Measurements from ENCODE around the gene DHCR7. TPM values are rescaled to one million over a fixed set of nuclear protein-coding genes. Genes with fewer than 3 reads are reported as not detected.

Gene DHCR7
- total and polyA plus RNA-seq, 4 donors = 32.3 to 115 (median 72.4) TPM

DNA sequence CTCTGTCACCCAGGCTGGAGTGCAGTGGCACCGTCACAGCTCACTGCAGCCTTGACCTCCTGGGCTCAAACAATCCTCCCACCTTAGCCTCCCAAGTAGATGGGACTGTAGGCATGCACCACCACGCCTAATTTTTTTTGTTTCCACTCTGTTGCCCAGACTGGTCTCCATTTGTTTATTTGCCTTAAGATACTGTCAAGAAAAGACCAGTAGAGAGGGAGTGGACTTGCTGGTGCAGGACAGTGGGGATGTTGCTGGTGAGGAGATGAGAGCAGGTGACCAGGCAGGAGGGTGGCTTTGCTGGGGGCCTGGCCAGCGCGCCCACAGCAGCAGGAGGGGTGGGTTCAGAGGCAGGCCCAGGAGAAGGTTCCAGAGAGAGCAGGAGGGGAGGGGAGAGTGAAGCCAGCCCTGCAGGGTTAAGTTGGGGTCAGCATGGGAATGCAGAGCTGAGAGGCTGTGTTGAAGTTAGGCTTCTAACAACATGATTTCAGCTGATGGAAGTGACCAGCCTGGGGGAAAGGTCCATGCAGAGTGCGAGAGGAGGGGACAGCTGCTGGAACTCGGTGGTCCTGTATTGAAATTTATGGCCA lies 40.6 kb upstream of the DHCR7 start:
- Histone ChIP-seq H3K4me1 (ENCODE audit: control insufficient read depth, insufficient read depth, low read length) (peaks cover 14% of the 10 kb centered on the region), H3K27ac (ENCODE audit: low read depth, low read length) (no peak overlapping the region), H3K36me3 (ENCODE audit: control insufficient read depth, insufficient read depth, low read length) (peaks cover 72% of the 10 kb centered on the region), H3K9me3 (ENCODE audit: control insufficient read depth, insufficient read depth, low read length) (no peaks in the 10 kb centered on the region), H3K4me3 (ENCODE audit: low read depth, low read length) (no peak overlapping the region), H3K27me3 (ENCODE audit: control insufficient read depth, insufficient read depth, low read length) (no peaks in the 10 kb centered on the region)
- DNase-seq (ENCODE audit: low read depth in 4 of 6, low spot score in 6 of 6) = no peak
- WGBS (ENCODE audit: insufficient coverage) = 83% methylated on average over 5 of the region's 6 CpGs

DNA sequence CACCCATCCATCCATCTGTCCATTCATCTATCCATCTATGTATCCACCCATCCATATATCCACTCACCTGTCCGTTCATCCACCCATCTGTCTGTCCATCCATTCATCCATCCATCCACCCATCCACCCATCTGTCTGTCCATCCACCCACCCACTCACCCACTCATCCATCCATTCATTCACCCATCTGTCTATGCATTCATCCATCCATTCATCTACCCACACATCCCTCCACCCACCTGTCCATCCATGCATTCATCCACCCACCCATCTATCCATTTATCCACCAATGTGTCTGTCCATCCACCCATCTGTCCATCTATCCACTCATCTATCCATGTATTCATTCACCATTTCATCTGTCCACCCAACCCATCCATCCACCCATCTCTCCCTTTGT lies 38.1 kb upstream of the DHCR7 start:
- no peak overlapping the region for H3K4me3 ChIP-seq (ENCODE audit: low read depth, low read length)
- H3K36me3 ChIP-seq (ENCODE audit: control insufficient read depth, insufficient read depth, low read length) = peaks cover 84% of the 10 kb centered on the region
- no peak overlapping the region for H3K27ac ChIP-seq (ENCODE audit: low read depth, low read length)
- H3K27me3 ChIP-seq (ENCODE audit: control insufficient read depth, insufficient read depth, low read length) = no peaks in the 10 kb centered on the region
- WGBS (ENCODE audit: insufficient coverage) = 86% methylated on average over 1 of the region's 1 CpG
- no peak for DNase-seq (ENCODE audit: low read depth in 4 of 6, low spot score in 6 of 6)
- peaks cover 14% of the 10 kb centered on the region for H3K4me1 ChIP-seq (ENCODE audit: control insufficient read depth, insufficient read depth, low read length)
- H3K9me3 ChIP-seq (ENCODE audit: control insufficient read depth, insufficient read depth, low read length) = no peaks in the 10 kb centered on the region

DNA sequence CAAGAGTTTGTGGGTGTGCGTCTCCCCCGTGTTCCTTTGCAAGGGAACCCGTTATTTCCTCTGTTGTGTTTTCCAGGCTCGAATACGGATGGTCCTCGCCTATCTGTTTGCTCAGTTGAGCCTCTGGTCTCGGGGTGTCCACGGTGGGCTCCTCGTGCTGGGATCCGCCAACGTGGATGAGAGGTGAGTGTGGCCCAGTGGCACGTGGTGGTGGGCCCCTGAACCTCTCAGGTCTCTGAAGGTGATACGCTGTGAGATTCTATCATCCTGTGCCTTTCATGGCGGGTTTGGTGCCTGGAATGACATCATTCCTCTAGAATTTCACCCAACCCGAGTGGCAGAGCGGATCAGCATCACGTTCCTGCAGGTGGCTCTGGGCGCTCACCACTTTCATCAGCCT lies 37.3 kb upstream of the DHCR7 start:
- no peaks in the 10 kb centered on the region for H3K9me3 ChIP-seq (ENCODE audit: control insufficient read depth, insufficient read depth, low read length)
- H3K4me3 ChIP-seq (ENCODE audit: low read depth, low read length) = no peak overlapping the region
- peaks cover 14% of the 10 kb centered on the region for H3K4me1 ChIP-seq (ENCODE audit: control insufficient read depth, insufficient read depth, low read length)
- no peak overlapping the region for H3K27ac ChIP-seq (ENCODE audit: low read depth, low read length)
- DNase-seq (ENCODE audit: low read depth in 4 of 6, low spot score in 6 of 6) = no peak
- 95% methylated on average over 18 of the region's 18 CpGs for WGBS (ENCODE audit: insufficient coverage)
- peaks cover 84% of the 10 kb centered on the region for H3K36me3 ChIP-seq (ENCODE audit: control insufficient read depth, insufficient read depth, low read length)
- no peaks in the 10 kb centered on the region for H3K27me3 ChIP-seq (ENCODE audit: control insufficient read depth, insufficient read depth, low read length)

- Histone ChIP-seq H3K27me3 (ENCODE audit: control insufficient read depth, insufficient read depth, low read length) (no peaks in the 10 kb centered on the region), H3K4me3 (ENCODE audit: low read depth, low read length) (no peak overlapping the region), H3K27ac (ENCODE audit: low read depth, low read length) (no peak overlapping the region), H3K4me1 (ENCODE audit: control insufficient read depth, insufficient read depth, low read length) (peaks cover 14% of the 10 kb centered on the region), H3K36me3 (ENCODE audit: control insufficient read depth, insufficient read depth, low read length) (peaks cover 84% of the 10 kb centered on the region), H3K9me3 (ENCODE audit: control insufficient read depth, insufficient read depth, low read length) (no peaks in the 10 kb centered on the region)
- DNase-seq (ENCODE audit: low read depth in 4 of 6, low spot score in 6 of 6) = no peak
- 93% methylated on average over 6 of the region's 6 CpGs for WGBS (ENCODE audit: insufficient coverage)
Observed at GRCh38 chr11:71485063-71485399, 36.8 kb upstream of the DHCR7 start.

DNA sequence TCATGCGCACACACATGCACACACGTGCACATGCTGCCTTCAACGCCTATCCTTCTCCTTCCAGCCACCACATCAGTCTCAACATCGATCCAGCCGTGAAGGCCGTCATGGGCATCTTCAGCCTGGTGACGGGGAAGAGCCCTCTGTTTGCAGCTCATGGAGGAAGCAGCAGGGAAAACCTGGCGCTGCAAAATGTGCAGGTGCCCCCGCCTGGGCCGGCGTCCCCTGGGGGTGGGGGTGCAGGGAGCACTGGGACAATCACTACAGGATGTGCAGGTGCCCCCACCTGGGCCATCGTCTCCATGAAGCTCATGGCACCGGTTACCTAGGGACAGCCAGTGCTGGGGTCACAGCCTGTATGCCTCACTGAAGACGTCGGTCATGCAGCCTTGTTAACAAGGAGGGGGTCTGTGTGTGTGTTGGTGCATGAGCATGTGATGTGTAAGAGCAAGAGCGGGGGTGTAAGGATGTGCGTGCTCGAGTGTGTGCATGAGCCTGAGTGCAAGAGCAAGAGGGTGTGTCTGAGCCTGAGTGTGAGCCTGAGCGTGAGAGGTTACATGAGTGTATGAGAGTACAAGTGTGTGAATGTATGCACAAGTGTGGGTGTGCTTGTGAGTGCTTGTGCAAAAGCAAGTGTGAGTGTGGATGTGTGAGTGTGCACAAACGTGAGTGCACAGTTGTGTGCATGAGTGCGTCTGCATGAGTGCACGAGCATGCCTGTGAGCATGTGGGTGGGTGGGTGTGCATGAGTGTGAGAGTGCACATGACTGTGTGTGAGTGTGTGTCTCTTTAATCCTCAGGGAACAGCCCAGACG lies 36.3 kb upstream of the DHCR7 start:
- Histone ChIP-seq H3K27ac (ENCODE audit: low read depth, low read length) (no peak overlapping the region), H3K4me1 (ENCODE audit: control insufficient read depth, insufficient read depth, low read length) (peaks cover 11% of the 10 kb centered on the region), H3K4me3 (ENCODE audit: low read depth, low read length) (no peak overlapping the region), H3K36me3 (ENCODE audit: control insufficient read depth, insufficient read depth, low read length) (peaks cover 84% of the 10 kb centered on the region), H3K9me3 (ENCODE audit: control insufficient read depth, insufficient read depth, low read length) (no peaks in the 10 kb centered on the region), H3K27me3 (ENCODE audit: control insufficient read depth, insufficient read depth, low read length) (no peaks in the 10 kb centered on the region)
- no peak for DNase-seq (ENCODE audit: low read depth in 4 of 6, low spot score in 6 of 6)
- WGBS (ENCODE audit: insufficient coverage) = 94% methylated on average over 22 of the region's 23 CpGs

GRCh38 chr11:71483692-71484091 lies 35.5 kb upstream of the DHCR7 start:
- Histone ChIP-seq H3K27ac (ENCODE audit: low read depth, low read length) (no peak overlapping the region), H3K4me1 (ENCODE audit: control insufficient read depth, insufficient read depth, low read length) (peaks cover 3% of the 10 kb centered on the region), H3K27me3 (ENCODE audit: control insufficient read depth, insufficient read depth, low read length) (no peaks in the 10 kb centered on the region), H3K36me3 (ENCODE audit: control insufficient read depth, insufficient read depth, low read length) (peaks cover 84% of the 10 kb centered on the region), H3K9me3 (ENCODE audit: control insufficient read depth, insufficient read depth, low read length) (no peaks in the 10 kb centered on the region), H3K4me3 (ENCODE audit: low read depth, low read length) (no peak overlapping the region)
- 100% methylated on average over 4 of the region's 6 CpGs for WGBS (ENCODE audit: insufficient coverage)
- DNase-seq (ENCODE audit: low read depth in 4 of 6, low spot score in 6 of 6) = no peak

DNA sequence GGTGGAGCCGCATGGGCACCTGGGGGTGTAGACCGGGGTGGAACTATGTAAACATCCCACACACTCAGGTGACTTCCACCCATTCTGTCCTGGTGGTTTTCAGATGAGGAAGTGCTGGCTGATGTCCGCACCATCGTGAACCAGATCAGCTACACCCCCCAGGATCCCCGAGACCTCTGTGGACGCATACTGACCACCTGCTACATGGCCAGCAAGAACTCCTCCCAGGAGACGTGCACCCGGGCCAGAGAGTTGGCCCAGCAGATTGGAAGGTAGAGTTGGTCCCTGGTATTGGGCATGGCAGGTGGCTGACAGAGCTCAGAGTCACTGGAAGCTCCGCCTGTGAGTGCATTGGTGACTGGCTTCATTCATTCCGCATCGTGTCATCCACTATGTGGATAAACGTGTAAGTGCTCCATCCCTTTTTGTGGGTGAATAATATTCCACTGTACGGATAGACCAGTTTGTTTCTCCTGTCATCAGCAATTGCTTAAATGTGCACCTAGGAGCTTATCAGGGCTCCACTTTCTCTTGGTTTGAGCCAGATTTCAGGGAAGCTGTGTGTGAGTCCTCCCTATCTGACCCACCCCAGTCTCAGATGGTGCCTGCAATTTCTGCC lies 34.7 kb upstream of the DHCR7 start:
- H3K36me3 ChIP-seq (ENCODE audit: control insufficient read depth, insufficient read depth, low read length) = peaks cover 88% of the 10 kb centered on the region
- H3K27me3 ChIP-seq (ENCODE audit: control insufficient read depth, insufficient read depth, low read length) = no peaks in the 10 kb centered on the region
- no peaks in the 10 kb centered on the region for H3K4me1 ChIP-seq (ENCODE audit: control insufficient read depth, insufficient read depth, low read length)
- WGBS (ENCODE audit: insufficient coverage) = 97% methylated on average over 6 of the region's 13 CpGs
- H3K4me3 ChIP-seq (ENCODE audit: low read depth, low read length) = no peak overlapping the region
- DNase-seq (ENCODE audit: low read depth in 4 of 6, low spot score in 6 of 6) = no peak
- no peak overlapping the region for H3K27ac ChIP-seq (ENCODE audit: low read depth, low read length)
- no peaks in the 10 kb centered on the region for H3K9me3 ChIP-seq (ENCODE audit: control insufficient read depth, insufficient read depth, low read length)

DNA sequence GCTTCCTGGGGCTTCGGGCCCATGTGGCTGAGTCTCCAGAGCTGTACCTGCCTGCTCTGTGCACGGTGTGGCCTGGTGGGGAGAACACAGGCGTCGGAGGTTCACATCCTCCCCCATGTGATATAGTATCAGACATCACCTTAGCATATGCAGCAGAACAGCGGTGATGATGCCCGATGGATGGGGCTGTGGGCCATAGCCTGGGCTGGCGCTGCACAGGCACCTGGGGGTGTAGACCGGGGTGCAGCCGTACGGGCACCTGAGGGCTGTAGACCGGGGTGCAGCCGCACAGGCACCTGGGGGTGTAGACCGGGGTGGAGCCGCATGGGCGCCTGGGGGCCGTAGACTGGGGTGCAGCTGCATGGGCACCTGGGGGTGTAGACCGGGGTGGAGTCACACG lies 34.0 kb upstream of the DHCR7 start:
- DNase-seq (ENCODE audit: low read depth in 4 of 6, low spot score in 6 of 6) = no peak
- whole genome bisulfite sequencing (ENCODE audit: insufficient coverage) = 100% methylated on average over 15 of the region's 18 CpGs
- Histone ChIP-seq H3K27ac (ENCODE audit: low read depth, low read length) (no peak overlapping the region), H3K36me3 (ENCODE audit: control insufficient read depth, insufficient read depth, low read length) (peaks cover 94% of the 10 kb centered on the region), H3K4me1 (ENCODE audit: control insufficient read depth, insufficient read depth, low read length) (no peaks in the 10 kb centered on the region), H3K27me3 (ENCODE audit: control insufficient read depth, insufficient read depth, low read length) (no peaks in the 10 kb centered on the region), H3K9me3 (ENCODE audit: control insufficient read depth, insufficient read depth, low read length) (no peaks in the 10 kb centered on the region), H3K4me3 (ENCODE audit: low read depth, low read length) (no peak overlapping the region)

- Histone ChIP-seq H3K36me3 (ENCODE audit: control insufficient read depth, insufficient read depth, low read length) (peaks cover 100% of the 10 kb centered on the region), H3K27ac (ENCODE audit: low read depth, low read length) (no peak overlapping the region), H3K4me1 (ENCODE audit: control insufficient read depth, insufficient read depth, low read length) (no peaks in the 10 kb centered on the region), H3K4me3 (ENCODE audit: low read depth, low read length) (no peak overlapping the region), H3K9me3 (ENCODE audit: control insufficient read depth, insufficient read depth, low read length) (no peaks in the 10 kb centered on the region), H3K27me3 (ENCODE audit: control insufficient read depth, insufficient read depth, low read length) (no peaks in the 10 kb centered on the region)
- WGBS (ENCODE audit: insufficient coverage) = 92% methylated on average over 23 of the region's 24 CpGs
- DNase-seq (ENCODE audit: low read depth in 4 of 6, low spot score in 6 of 6) = no peak
Observed at GRCh38 chr11:71481101-71481960, 33.1 kb upstream of the DHCR7 start.

All from spinal cord (tissue), 10 donors.